CD4-positive, alpha-beta T cell (primary cell): ENCODE data around the gene SSH3. TPM values are rescaled to one million over a fixed set of nuclear protein-coding genes. Genes with fewer than 3 reads are reported as not detected.
"Not testable (repeated sequence)": the region's sequence is repeated elsewhere in the genome, so short reads cannot be mapped to it uniquely, and the experiment has no call there.

Experiments
- ATAC-seq: fragments of 200-7000 bp; cut with Tn5 transposase; one replicate; pipeline ENCODE4 v1.10.0; 2022; ENCODE audit warnings: mild to moderate bottlenecking; ENCODE audit not compliant: poor library complexity
- CTCF ChIA-PET: fragments of 350-600 bp; sonication (Branson Sonifier 250); formaldehyde crosslinking; loops from one replicate; lab custom pipeline; 2021; ENCODE audit warnings: antibody characterized with exemption, inconsistent platforms; lab: Charles Lee
- POLR2A ChIA-PET: fragments of 350-600 bp; sonication (Branson Sonifier 250); formaldehyde crosslinking; loops from one replicate; lab custom pipeline; 2021; ENCODE audit warnings: antibody characterized with exemption, inconsistent platforms; lab: Charles Lee
- DNase-seq, 14 experiments: peaks; one replicate each; pipeline ENCODE4 v3.0.0-alpha.2; 2013 to 2020; ENCODE audit warnings: mixed read lengths in 2 of 14
- H3K27ac ChIP-seq, 2 donors: one replicate each; pipeline versions ENCODE4 v1.5.1 to v1.7.0; 2013; ENCODE audit warnings: low read length in 2 of 2, low read depth in 1 of 2, mild to moderate bottlenecking in 1 of 2
- H3K27me3 ChIP-seq, 2 experiments: 1 replicate in 1 of 2; 2 replicates in 1 of 2; pipeline versions ENCODE4 v1.6.1 to v1.7.0; 2013; ENCODE audit warnings: low read length in 2 of 2, control low read depth in 1 of 2, mild to moderate bottlenecking in 1 of 2, moderate library complexity in 1 of 2; ENCODE audit not compliant: insufficient read depth in 2 of 2, control insufficient read depth in 1 of 2
- H3K36me3 ChIP-seq: one replicate; pipeline ENCODE4 v1.6.1; 2013; ENCODE audit warnings: low read length, control low read depth; ENCODE audit not compliant: insufficient read depth
- H3K4me1 ChIP-seq: one replicate; pipeline ENCODE4 v1.6.1; 2013; ENCODE audit warnings: low read length, control low read depth; ENCODE audit not compliant: insufficient read depth
- H3K4me3 ChIP-seq: one replicate; pipeline ENCODE4 v1.5.1; 2013; ENCODE audit warnings: mild to moderate bottlenecking, low read length, moderate library complexity
- H3K9me3 ChIP-seq, 2 experiments: 1 replicate in 1 of 2; 2 replicates in 1 of 2; pipeline versions ENCODE4 v1.6.1 to v1.7.0; 2013; ENCODE audit warnings: low read length in 2 of 2, mild to moderate bottlenecking in 2 of 2, control low read depth in 1 of 2, moderate library complexity in 1 of 2; ENCODE audit not compliant: control insufficient read depth in 1 of 2, insufficient read depth in 1 of 2
- H3K27ac Mint-ChIP-seq: one replicate; pipeline ENCODE4 v1.8.0; 2020; ENCODE audit warnings: mixed read lengths
- H3K27me3 Mint-ChIP-seq: one replicate; pipeline ENCODE4 v1.8.0; 2021; ENCODE audit warnings: mixed read lengths
- H3K36me3 Mint-ChIP-seq: one replicate; pipeline ENCODE4 v1.8.0; 2021; ENCODE audit warnings: low read depth, mixed read lengths
- H3K4me1 Mint-ChIP-seq: one replicate; pipeline ENCODE4 v1.8.0; 2021; ENCODE audit warnings: low read depth, mixed read lengths
- H3K4me3 Mint-ChIP-seq: one replicate; pipeline ENCODE4 v1.8.0; 2020; ENCODE audit warnings: mild to moderate bottlenecking, mixed read lengths
- H3K9me3 Mint-ChIP-seq: one replicate; pipeline ENCODE4 v1.8.0; 2020; ENCODE audit warnings: mixed read lengths
- intact Hi-C, 2 experiments: fragments of 100-400 bp; cut with DNase I in 1 of 2; cut with micrococcal nuclease in 1 of 2; formaldehyde crosslinking; loops; one replicate each; pipeline versions ENCODE4 v1.15.1 to v1.9.0; 2023 to 2025; cut with DNase I, micrococcal nuclease
- total RNA-seq, 174 experiments: library from RNA in 2 of 174; stranded (reverse) in 2 of 174; gene quantifications; one replicate each; pipeline ENCODE4 v1.2.3 and lab custom pipeline; 2021 to 2026
- TF ChIP-seq, protein P1 (sequence below): fragments of 200-600 bp; IDR thresholded peaks from one replicate; pipeline ENCODE4 v1.8.0; 2022; ENCODE audit warnings: antibody characterized with exemption, mild to moderate bottlenecking

SSH3 gene
- total RNA-seq, 2 experiments from 2014 or later: 8.5 to 8.8 TPM

DNA sequence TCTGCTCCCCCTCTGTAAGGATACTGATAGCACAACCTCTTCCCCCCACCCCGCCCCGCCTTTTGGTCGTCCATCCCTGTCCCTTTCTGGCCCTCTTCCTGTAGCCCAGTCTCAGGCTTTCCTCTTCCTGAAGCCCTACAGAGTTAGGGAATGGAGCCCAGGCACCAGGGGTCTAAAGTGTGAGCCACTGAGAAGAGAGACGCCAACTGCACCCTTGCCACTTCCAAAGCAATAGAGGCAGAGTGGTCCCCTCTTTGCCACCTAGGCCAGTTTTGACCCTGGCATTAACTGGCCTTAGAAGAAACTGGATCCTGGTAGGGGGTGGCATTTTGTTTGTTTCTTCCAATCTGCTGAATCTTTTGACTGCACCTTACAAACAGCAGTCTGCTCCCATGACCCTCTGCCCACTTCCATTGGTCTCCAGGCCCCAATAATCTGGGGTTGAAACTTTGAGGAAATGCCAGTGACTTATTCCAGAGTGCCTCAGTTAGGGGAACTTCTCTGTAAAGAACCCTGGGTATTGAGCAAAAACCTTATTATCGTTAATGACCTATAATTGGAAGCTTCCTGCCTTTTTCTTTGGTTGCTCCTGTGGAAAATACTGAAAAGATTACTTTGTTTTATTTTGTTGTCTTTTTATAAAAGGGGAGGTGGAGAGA, 46.7 kb upstream of the SSH3 start:
- no peaks in the 10 kb centered on the region for H3K9me3 ChIP-seq
- intact Hi-C loops: no loop called here
- Mint-ChIP-seq H3K27me3 (no peaks in the 10 kb centered on the region), H3K9me3 (no peaks in the 10 kb centered on the region), H3K4me3 (no peak overlapping the region), H3K27ac (peak overlapping the region; percentile 55), H3K36me3 (peaks cover 56% of the 10 kb centered on the region), H3K4me1 (peaks cover 42% of the 10 kb centered on the region)
- peaks cover 26% of the 10 kb centered on the region for H3K4me1 ChIP-seq
- H3K27me3 ChIP-seq: no peaks in the 10 kb centered on the region
- DNase-seq (no peak), ATAC-seq (no peak)
- POLR2A ChIA-PET: no interaction called here
- TF ChIP-seq, protein P1, sequence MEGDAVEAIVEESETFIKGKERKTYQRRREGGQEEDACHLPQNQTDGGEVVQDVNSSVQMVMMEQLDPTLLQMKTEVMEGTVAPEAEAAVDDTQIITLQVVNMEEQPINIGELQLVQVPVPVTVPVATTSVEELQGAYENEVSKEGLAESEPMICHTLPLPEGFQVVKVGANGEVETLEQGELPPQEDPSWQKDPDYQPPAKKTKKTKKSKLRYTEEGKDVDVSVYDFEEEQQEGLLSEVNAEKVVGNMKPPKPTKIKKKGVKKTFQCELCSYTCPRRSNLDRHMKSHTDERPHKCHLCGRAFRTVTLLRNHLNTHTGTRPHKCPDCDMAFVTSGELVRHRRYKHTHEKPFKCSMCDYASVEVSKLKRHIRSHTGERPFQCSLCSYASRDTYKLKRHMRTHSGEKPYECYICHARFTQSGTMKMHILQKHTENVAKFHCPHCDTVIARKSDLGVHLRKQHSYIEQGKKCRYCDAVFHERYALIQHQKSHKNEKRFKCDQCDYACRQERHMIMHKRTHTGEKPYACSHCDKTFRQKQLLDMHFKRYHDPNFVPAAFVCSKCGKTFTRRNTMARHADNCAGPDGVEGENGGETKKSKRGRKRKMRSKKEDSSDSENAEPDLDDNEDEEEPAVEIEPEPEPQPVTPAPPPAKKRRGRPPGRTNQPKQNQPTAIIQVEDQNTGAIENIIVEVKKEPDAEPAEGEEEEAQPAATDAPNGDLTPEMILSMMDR: no peak
- no peak overlapping the region for H3K27ac ChIP-seq
- H3K4me3 ChIP-seq: no peak overlapping the region
- CTCF ChIA-PET: interaction anchor here (1.2 to 1.6 kb wide), 2 partner anchors 61 to 62 kb away, joined by 3 read pairs; no protein-coding TSS in a partner anchor
- peaks cover 58% of the 10 kb centered on the region for H3K36me3 ChIP-seq

DNA sequence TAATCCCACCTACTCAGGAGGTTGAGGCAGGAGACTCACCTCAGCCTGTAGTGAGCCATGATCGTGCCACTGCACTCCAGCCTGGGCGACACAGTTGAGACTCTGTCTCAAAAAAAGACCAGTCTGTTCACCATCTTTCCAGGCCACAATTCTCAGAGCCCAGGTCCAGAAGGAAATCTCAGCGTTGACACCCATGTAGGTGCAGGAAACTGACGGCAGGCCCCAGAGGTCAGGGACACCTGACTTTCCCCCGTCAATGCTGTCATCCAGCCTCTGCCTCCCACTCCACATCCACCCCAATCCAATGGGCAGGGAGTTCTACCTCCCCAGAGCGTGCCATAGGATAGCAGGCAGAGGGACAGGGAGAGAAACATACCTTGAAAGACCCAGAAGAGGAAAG, 42.9 kb upstream of the SSH3 start:
- no peaks in the 10 kb centered on the region for H3K9me3 Mint-ChIP-seq
- no peaks in the 10 kb centered on the region for H3K9me3 ChIP-seq
- peaks cover 45% of the 10 kb centered on the region for H3K4me1 Mint-ChIP-seq
- H3K27ac Mint-ChIP-seq: no peak overlapping the region
- peaks cover 30% of the 10 kb centered on the region for H3K4me1 ChIP-seq
- intact Hi-C loops: no loop called here
- TF ChIP-seq, protein P1: no peak
- ChIA-PET POLR2A (no interaction called here), CTCF (no interaction called here)
- no peaks in the 10 kb centered on the region for H3K27me3 Mint-ChIP-seq
- peaks cover 20% of the 10 kb centered on the region for H3K36me3 ChIP-seq
- DNase-seq (peak in 1 of 14 experiments; percentile 0), ATAC-seq (no peak)
- H3K27ac ChIP-seq: no peak overlapping the region
- H3K27me3 ChIP-seq: no peaks in the 10 kb centered on the region
- peaks cover 25% of the 10 kb centered on the region for H3K36me3 Mint-ChIP-seq
- H3K4me3 Mint-ChIP-seq: no peak overlapping the region
- H3K4me3 ChIP-seq: no peak overlapping the region

DNA sequence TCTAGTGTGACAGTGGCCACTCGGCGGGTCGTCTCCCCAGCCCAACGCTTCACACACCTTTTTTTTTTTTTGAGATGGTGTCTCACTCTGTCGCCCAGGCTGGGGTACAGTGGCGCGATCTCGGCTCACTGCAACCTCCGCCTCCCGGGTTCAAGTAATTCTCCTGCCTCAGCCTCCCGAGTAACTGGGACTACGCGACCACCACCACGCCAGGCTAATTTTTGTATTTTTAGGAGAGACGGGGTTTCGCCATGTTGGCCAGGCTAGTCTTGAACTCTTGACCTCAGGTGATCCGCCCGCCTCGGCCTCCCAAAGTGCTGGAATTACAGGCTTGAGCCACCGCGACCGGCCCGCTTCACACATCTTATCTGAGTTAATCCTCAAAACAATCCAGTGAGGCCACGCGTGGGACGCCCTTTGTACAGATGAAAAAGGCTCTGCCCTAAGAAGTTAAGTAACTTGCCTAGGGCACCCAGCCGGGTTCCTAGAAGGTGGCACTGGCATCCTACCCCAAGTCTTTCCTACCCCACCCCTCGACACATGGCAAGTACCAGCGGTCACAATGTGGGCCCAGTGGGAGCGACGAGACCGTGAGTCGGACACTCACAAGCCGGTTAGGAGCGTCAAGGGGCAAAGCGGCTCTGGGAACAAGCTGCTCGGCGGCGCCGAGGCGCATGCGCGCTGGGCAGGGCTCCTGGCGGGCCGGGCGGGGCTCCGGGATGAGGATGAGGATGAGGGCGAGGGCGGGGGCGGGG, 42.3 kb upstream of the SSH3 start:
- H3K27ac Mint-ChIP-seq, H3K4me3 ChIP-seq, H3K9me3 Mint-ChIP-seq, H3K27ac ChIP-seq, H3K27me3 ChIP-seq, H3K27me3 Mint-ChIP-seq, ATAC-seq, H3K9me3 ChIP-seq, intact Hi-C loops: not testable (repeated sequence)
- Mint-ChIP-seq H3K36me3 (peaks cover 19% of the 10 kb centered on the region), H3K4me1 (peaks cover 51% of the 10 kb centered on the region), H3K4me3 (peak overlapping the region; percentile 72)
- DNase-seq: peak in 6 of 14 experiments; percentile 12 to 64 (median 49)
- ChIA-PET POLR2A (interaction anchor here (1.2 to 3.1 kb wide), 7 partner anchors 16 to 176 kb away, joined by 4 to 28 read pairs (median 8); partner anchors contain the start of genes ANKRD13D and PTPRCAP), CTCF (interaction anchor here (1.3 to 4.9 kb wide), 5 partner anchors 8 to 121 kb away, joined by 3 to 57 read pairs (median 6); no protein-coding TSS in a partner anchor)
- Histone ChIP-seq H3K4me1 (peaks cover 36% of the 10 kb centered on the region), H3K36me3 (peaks cover 13% of the 10 kb centered on the region)
